BJ (cell line): Measurements from ENCODE around the gene HDAC6. TPM values are rescaled to one million over a fixed set of nuclear protein-coding genes. Genes with fewer than 3 reads are reported as not detected.

Experiments used
- CTCF ChIA-PET: fragments of 350-600 bp; formaldehyde crosslinking; extraction: SDS; loops from one replicate; lab custom pipeline; 2021; ENCODE audit warnings: antibody characterized with exemption, inconsistent platforms; lab: Yijun Ruan, JAX
- POLR2A ChIA-PET: fragments of 300-600 bp; sonication (Branson Sonifier 250); formaldehyde crosslinking; extraction: SDS; loops from one replicate; lab custom pipeline; 2021; ENCODE audit warnings: antibody characterized with exemption; lab: Charles Lee
- DNase-seq: peaks from one replicate; pipeline ENCODE4 v3.0.0-alpha.2; 2011; ENCODE audit warnings: low read depth
- H3K27me3 ChIP-seq: 2 replicates; pipeline ENCODE4 v1.6.0; 2011; ENCODE audit warnings: low read length; ENCODE audit not compliant: control insufficient read depth, insufficient read depth
- H3K36me3 ChIP-seq: 2 replicates; pipeline ENCODE4 v1.5.1; 2011; ENCODE audit warnings: low read length; ENCODE audit not compliant: control insufficient read depth, insufficient read depth
- H3K4me3 ChIP-seq: 2 replicates; pipeline ENCODE4 v1.5.1; 2011; ENCODE audit warnings: low read depth, mild to moderate bottlenecking, control low read depth, low read length
- CTCF ChIP-seq: IDR thresholded peaks from 2 replicates; pipeline ENCODE4 v1.5.1; 2011; ENCODE audit warnings: low read depth, mild to moderate bottlenecking, control low read depth, inconsistent platforms, low read length, moderate library complexity; ENCODE audit not compliant: insufficient read depth
- polyA plus RNA-seq: library from polyadenylated mRNA; depleted of rRNA; stranded (reverse); fragments of >200 nt; gene quantifications from 2 replicates; pipeline ENCODE4 v1.2.3, GENCODE V29; 2011

HDAC6 gene
- polyA plus RNA-seq, 1 experiment: 32.1 TPM

DNA sequence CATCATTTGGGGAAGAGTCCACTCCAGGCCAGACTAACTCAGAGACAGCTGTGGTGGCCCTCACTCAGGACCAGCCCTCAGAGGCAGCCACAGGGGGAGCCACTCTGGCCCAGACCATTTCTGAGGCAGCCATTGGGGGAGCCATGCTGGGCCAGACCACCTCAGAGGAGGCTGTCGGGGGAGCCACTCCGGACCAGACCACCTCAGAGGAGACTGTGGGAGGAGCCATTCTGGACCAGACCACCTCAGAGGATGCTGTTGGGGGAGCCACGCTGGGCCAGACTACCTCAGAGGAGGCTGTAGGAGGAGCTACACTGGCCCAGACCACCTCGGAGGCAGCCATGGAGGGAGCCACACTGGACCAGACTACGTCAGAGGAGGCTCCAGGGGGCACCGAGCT lies 21.2 kb downstream of the HDAC6 start:
- CTCF ChIA-PET: no interaction called here
- TF ChIP-seq CTCF: no peak
- no peak for DNase-seq

GRCh38 chrX:48824066-48824465 lies 22.2 kb downstream of the HDAC6 start:
- Histone ChIP-seq H3K4me3 (no peak overlapping the region), H3K36me3 (peaks cover 3% of the 10 kb centered on the region; the same call in 1 of the 2 replicates), H3K27me3 (no peaks in the 10 kb centered on the region)
- ChIA-PET POLR2A (no interaction called here), CTCF (no interaction called here)
- no peak for DNase-seq
- TF ChIP-seq CTCF: no peak

More for the DNA sequence above, 21.2 kb downstream of the HDAC6 start:
- Histone ChIP-seq H3K36me3 (peaks cover 4% of the 10 kb centered on the region), H3K4me3 (no peak overlapping the region), H3K27me3 (no peaks in the 10 kb centered on the region)
- POLR2A ChIA-PET: no interaction called here

- no peaks in the 10 kb centered on the region for H3K27me3 ChIP-seq
- no peak for DNase-seq
- no peak for TF ChIP-seq CTCF
- H3K4me3 ChIP-seq: no peak within 1 kb of the TSS
- no peaks in the 10 kb centered on the region for H3K36me3 ChIP-seq
- ChIA-PET POLR2A (no interaction called here), CTCF (no interaction called here)
Observed at GRCh38 chrX:48826135-48826875, 24.4 kb downstream of the HDAC6 start, which contains the start of gene ERAS. Gene ERAS (plus strand): TSS chrX:48826513. CDS start chrX:48829124, 2,611 bp downstream.

- DNase-seq: no peak
- Histone ChIP-seq H3K4me3 (no peak overlapping the region), H3K27me3 (no peaks in the 10 kb centered on the region), H3K36me3 (no peaks in the 10 kb centered on the region)
- TF ChIP-seq CTCF: no peak
- POLR2A ChIA-PET: no interaction called here
- CTCF ChIA-PET: no interaction called here
Observed at GRCh38 chrX:48826876-48827653, 25.2 kb downstream of the HDAC6 start.

GRCh38 chrX:48827654-48827968 lies 25.7 kb downstream of the HDAC6 start:
- ChIA-PET CTCF (no interaction called here), POLR2A (no interaction called here)
- Histone ChIP-seq H3K36me3 (no peaks in the 10 kb centered on the region), H3K27me3 (no peaks in the 10 kb centered on the region), H3K4me3 (no peak overlapping the region)
- no peak for TF ChIP-seq CTCF
- DNase-seq: no peak
